GM21717 (cell line): ENCODE results near the gene A3GALT2.
A peak's percentile ranks its signal among the peaks of the same experiment; 100 is the strongest.
"Not testable (repeated sequence)": the region's sequence is repeated elsewhere in the genome, so short reads cannot be mapped to it uniquely, and the experiment has no call there.

Source experiments
- ATAC-seq: cut with Tn5 transposase; IDR thresholded peaks from one replicate; pipeline ENCODE4 v1.9.1; 2021; ENCODE audit warnings: mild to moderate bottlenecking, moderate library complexity; ENCODE audit not compliant: unreplicated experiment

Gene A3GALT2

GRCh38 chr1:33316601-33317000 is 4.3 kb downstream of the A3GALT2 start:
- no peak for ATAC-seq

GRCh38 chr1:33314416-33314815 is 6.5 kb downstream of the A3GALT2 start:
- ATAC-seq = no peak

- ATAC-seq = no peak
Measured at GRCh38 chr1:33312413-33312749, 8.5 kb downstream of the A3GALT2 start.

- ATAC-seq = no peak
Measured at GRCh38 chr1:33311706-33312412, 9.0 kb downstream of the A3GALT2 start.

GRCh38 chr1:33310702-33311101 is 10.2 kb downstream of the A3GALT2 start:
- ATAC-seq = no peak

GRCh38 chr1:33309351-33309750 is 11.5 kb downstream of the A3GALT2 start:
- ATAC-seq = not testable (repeated sequence)

- ATAC-seq = no peak
Measured at GRCh38 chr1:33307494-33307864, 13.4 kb downstream of the A3GALT2 start.

- ATAC-seq = no peak
Measured at GRCh38 chr1:33306653-33307493, 14.0 kb downstream of the A3GALT2 start.

- ATAC-seq = no peak
Measured at GRCh38 chr1:33305816-33306652, 14.9 kb downstream of the A3GALT2 start.

- no peak for ATAC-seq
Measured at GRCh38 chr1:33305016-33305415, 15.9 kb downstream of the A3GALT2 start.

GRCh38 chr1:33302325-33302724 is 18.6 kb downstream of the A3GALT2 start:
- no peak for ATAC-seq

- no peak for ATAC-seq
Measured at GRCh38 chr1:33301273-33301984, 19.5 kb downstream of the A3GALT2 start.

- no peak for ATAC-seq
Measured at GRCh38 chr1:33300673-33301072, 20.2 kb downstream of the A3GALT2 start.

GRCh38 chr1:33299461-33300155 is 21.3 kb downstream of the A3GALT2 start:
- ATAC-seq = no peak

- no peak for ATAC-seq
Measured at GRCh38 chr1:33298623-33299277, 22.1 kb downstream of the A3GALT2 start.

GRCh38 chr1:33297911-33298622 is 22.8 kb downstream of the A3GALT2 start:
- no peak for ATAC-seq

- ATAC-seq = no peak
Measured at GRCh38 chr1:33296824-33297223, 24.1 kb downstream of the A3GALT2 start.

GRCh38 chr1:33296082-33296458 is 24.8 kb downstream of the A3GALT2 start:
- no peak for ATAC-seq

- ATAC-seq = peak; percentile 56
Measured at GRCh38 chr1:33295450-33296081, 25.3 kb downstream of the A3GALT2 start.
